Endothelial cell (in vitro differentiated cells): ENCODE data around the gene NLRC5. TPM values are rescaled to one million over a fixed set of nuclear protein-coding genes. Genes with fewer than 3 reads are reported as not detected.
A peak's percentile ranks its signal among the peaks of the same experiment; 100 is the strongest.
"Not testable (repeated sequence)": the region's sequence is repeated elsewhere in the genome, so short reads cannot be mapped to it uniquely, and the experiment has no call there.

Experiments used
- DNase-seq: peaks from one replicate; pipeline ENCODE4 v3.0.0; 2021; ENCODE audit warnings: low spot score
- H3K27ac Mint-ChIP-seq: one replicate; pipeline ENCODE4 v1.8.0; 2021; ENCODE audit warnings: mixed read lengths, inconsistent platforms; ENCODE audit not compliant: unreplicated experiment
- H3K27me3 Mint-ChIP-seq: one replicate; pipeline ENCODE4 v1.8.0; 2021; ENCODE audit warnings: mild to moderate bottlenecking, moderate library complexity, mixed read lengths, inconsistent platforms; ENCODE audit not compliant: unreplicated experiment
- H3K36me3 Mint-ChIP-seq: one replicate; pipeline ENCODE4 v1.8.0; 2021; ENCODE audit warnings: mild to moderate bottlenecking, low read depth, mixed read lengths, inconsistent platforms; ENCODE audit not compliant: unreplicated experiment
- H3K4me1 Mint-ChIP-seq: one replicate; pipeline ENCODE4 v1.8.0; 2021; ENCODE audit warnings: mild to moderate bottlenecking, mixed read lengths, inconsistent platforms; ENCODE audit not compliant: unreplicated experiment
- H3K4me3 Mint-ChIP-seq: one replicate; pipeline ENCODE4 v1.8.0; 2021; ENCODE audit warnings: mild to moderate bottlenecking, mixed read lengths, inconsistent platforms; ENCODE audit not compliant: unreplicated experiment
- H3K9me3 Mint-ChIP-seq: one replicate; pipeline ENCODE4 v1.8.0; 2021; ENCODE audit warnings: mixed read lengths, inconsistent platforms; ENCODE audit not compliant: unreplicated experiment
- total RNA-seq: library from RNA; stranded (reverse); fragmentation: NEBNext Ultra II Directional; extraction: Animal tissue kit (Norgen Biotek cat#: 25700); gene quantifications from one replicate; pipeline ENCODE4 v1.2.1, GENCODE V29; 2021; ENCODE audit not compliant: unreplicated experiment
- TF ChIP-seq, protein P1 (sequence below): fragments of 200-600 bp; sonication (generic); IDR thresholded peaks from one replicate; pipeline ENCODE4 v1.5.0; 2021; ENCODE audit warnings: antibody characterized with exemption; ENCODE audit not compliant: unreplicated experiment

The NLRC5 gene
- total RNA-seq, 1 donor from 2014 or later, result 2.4 TPM

DNA sequence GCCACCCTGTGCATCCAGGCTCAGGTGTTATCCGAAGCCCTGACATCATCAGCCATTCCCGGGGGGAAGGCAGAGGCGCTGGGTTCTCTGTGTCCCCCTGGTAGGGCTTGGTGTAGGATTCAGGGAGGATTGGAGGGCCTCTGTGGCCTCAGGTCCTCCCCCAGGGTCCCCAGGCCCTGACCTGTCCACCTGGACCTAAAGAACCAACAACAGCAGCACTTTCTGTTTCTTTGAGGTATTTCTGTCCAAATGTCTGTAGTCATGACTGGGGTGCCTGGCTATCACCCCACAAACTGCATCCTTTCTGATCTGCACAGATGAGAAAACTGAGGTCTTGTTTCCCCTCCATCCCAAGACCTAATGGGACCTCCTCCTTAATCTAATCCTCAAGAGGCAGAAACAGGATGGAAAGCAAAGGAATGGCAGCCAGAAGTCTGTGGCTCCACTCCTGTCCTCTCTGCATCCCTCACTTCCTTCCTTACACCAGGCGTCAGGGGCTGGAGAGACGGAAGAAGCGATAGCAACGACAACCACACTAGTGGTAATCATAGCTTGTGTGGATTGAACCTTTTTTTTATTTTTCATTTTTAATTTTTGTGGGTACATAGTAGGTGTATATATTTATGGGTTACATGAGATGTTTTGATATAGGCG is 11.8 kb downstream of the NLRC5 start:
- DNase-seq, result no peak
- Mint-ChIP-seq H3K27ac (no peak overlapping the region), H3K27me3 (peaks cover 2% of the 10 kb centered on the region), H3K4me1 (peaks cover 11% of the 10 kb centered on the region), H3K36me3 (no peaks in the 10 kb centered on the region), H3K4me3 (no peak overlapping the region), H3K9me3 (no peaks in the 10 kb centered on the region)
- TF ChIP-seq, protein P1, sequence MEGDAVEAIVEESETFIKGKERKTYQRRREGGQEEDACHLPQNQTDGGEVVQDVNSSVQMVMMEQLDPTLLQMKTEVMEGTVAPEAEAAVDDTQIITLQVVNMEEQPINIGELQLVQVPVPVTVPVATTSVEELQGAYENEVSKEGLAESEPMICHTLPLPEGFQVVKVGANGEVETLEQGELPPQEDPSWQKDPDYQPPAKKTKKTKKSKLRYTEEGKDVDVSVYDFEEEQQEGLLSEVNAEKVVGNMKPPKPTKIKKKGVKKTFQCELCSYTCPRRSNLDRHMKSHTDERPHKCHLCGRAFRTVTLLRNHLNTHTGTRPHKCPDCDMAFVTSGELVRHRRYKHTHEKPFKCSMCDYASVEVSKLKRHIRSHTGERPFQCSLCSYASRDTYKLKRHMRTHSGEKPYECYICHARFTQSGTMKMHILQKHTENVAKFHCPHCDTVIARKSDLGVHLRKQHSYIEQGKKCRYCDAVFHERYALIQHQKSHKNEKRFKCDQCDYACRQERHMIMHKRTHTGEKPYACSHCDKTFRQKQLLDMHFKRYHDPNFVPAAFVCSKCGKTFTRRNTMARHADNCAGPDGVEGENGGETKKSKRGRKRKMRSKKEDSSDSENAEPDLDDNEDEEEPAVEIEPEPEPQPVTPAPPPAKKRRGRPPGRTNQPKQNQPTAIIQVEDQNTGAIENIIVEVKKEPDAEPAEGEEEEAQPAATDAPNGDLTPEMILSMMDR, result no peak

DNA sequence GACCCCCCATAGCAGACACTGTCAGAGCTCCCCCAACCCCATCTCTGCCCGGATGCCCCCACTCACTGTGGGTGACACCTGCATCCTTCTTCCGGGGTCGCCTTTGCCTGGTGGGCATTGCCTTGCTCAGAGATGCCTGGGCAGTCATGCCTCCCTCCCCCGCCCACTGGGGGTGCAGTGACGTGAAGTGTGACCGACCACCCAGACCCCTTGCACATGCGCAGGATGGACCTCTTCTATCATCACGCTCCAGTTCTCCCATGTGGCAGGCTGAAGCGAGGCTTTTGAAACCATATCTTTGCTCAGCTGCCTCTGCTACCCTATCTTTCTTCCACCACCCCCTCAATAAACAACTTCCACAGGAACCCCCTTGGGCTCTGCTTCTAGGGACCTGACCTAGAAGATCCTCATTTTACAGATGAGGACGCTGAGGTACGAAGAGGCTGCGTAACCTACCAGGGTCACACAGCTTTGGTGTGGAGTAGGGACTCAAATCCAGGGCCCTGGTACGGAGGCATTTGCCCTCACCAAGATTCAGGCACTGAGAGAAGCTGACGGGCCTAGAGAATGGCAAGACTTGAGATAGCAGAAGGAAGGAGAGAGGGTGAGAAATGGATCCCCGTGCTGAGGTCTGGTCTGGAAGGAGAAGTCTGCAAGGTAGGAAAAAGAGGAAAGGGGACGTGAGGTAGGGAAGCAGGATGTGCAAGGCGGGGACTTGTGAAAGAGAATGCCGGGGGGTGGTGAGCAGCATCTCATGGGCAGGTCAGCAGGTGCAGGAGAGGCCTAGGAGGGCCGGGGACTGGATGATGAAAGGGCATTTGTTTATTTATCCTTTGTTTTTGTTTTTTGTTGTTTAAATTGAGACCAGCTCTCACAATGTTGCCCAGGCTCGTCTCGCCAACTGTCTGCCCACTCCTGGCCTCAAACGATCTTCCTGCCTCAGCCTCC is 14.4 kb downstream of the NLRC5 start:
- Mint-ChIP-seq H3K36me3 (no peaks in the 10 kb centered on the region), H3K27me3 (peaks cover 2% of the 10 kb centered on the region), H3K9me3 (no peaks in the 10 kb centered on the region), H3K4me1 (peaks cover 14% of the 10 kb centered on the region), H3K4me3 (no peak overlapping the region), H3K27ac (no peak overlapping the region)
- TF ChIP-seq, protein P1, result no peak
- no peak for DNase-seq

DNA sequence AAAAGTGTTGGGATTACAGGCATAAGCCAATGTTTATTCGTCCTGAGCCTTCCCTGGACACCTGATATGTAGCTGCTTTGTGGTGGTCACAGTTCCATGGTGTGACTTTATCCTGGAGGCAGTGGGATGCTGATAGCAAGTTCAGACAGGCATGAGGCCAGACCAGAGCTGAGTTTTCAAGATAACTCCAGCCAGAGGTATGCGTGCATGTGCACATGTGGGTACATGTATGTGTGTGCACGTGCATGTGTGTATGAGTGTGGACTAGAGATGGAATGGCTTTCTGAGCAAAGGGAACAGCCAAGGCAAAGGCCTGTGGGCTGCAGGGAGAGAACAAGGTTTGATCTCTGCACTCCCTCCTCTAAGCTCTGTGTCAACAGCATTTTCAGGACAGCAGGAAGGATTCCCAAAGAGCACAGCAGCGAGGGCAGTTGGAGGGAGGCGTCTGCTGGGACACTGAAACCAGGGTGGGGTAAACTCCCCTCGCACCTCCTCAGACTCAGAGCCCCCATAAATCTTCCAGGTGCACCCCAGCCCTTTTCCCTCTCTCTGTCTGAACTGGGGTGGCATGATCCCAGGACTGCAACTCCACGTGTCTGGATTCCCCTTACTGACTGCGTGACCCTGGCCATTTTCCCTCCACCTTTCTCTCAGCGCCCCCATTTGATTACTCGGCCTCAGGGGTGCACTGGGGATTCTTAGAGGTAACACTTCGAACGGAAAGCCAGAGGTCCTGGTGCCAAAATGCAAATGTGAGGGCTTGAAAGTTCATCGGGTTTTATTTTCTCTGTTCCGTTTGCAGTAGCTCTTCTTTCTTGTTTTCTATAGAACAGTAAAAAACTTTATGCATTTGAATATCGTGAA is 15.3 kb downstream of the NLRC5 start:
- TF ChIP-seq, protein P1, result no peak
- Mint-ChIP-seq H3K27me3 (peaks cover 2% of the 10 kb centered on the region), H3K4me3 (no peak overlapping the region), H3K4me1 (peaks cover 14% of the 10 kb centered on the region), H3K27ac (no peak overlapping the region), H3K36me3 (no peaks in the 10 kb centered on the region), H3K9me3 (no peaks in the 10 kb centered on the region)
- DNase-seq, result no peak

DNA sequence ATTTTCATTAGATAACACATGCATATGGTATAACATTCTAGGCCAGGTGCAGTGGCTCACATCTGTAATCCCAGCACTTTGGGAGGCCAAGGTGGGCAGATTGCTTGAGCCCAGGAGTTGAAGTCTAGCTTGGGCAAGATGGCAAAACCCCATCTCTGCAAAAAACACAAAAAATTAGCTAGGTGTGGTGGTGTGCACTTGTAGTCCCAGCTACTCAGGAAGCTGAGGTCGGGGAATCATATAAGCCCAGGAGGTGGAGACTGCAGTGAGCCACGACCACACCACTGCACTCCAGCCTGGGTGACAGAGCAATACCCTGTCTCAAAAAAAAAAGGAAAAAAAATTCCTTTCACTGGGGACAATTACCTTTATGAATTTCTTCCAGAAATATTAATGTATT is 16.2 kb downstream of the NLRC5 start:
- not testable (repeated sequence) for H3K9me3 Mint-ChIP-seq, H3K4me3 Mint-ChIP-seq, H3K27me3 Mint-ChIP-seq, H3K27ac Mint-ChIP-seq, DNase-seq, H3K36me3 Mint-ChIP-seq
- H3K4me1 Mint-ChIP-seq, result peaks cover 14% of the 10 kb centered on the region

DNA sequence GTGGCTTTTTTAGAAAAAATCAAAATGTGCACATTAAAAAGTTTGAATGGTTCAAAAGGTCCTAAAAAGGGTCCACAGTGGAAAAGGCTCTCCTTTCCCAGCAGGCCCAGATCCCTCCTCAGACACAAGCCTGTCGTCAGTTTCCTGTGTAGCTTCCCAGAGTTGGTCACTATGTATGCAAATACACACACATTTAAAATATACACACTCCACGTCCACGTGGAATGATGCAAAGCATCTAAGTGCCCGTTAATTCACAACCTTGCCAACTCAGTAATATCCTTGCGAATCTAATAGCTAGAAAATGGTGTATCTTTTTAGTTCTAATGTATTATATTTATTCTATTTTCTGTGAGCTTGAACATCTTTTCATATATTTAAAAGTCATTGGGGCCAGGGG is 17.7 kb downstream of the NLRC5 start:
- H3K4me3 Mint-ChIP-seq, result no peak overlapping the region
- H3K36me3 Mint-ChIP-seq, result no peaks in the 10 kb centered on the region
- no peak for DNase-seq
- H3K9me3 Mint-ChIP-seq, result no peaks in the 10 kb centered on the region
- no peaks in the 10 kb centered on the region for H3K27me3 Mint-ChIP-seq
- H3K27ac Mint-ChIP-seq, result peak overlapping the region; percentile 36
- H3K4me1 Mint-ChIP-seq, result peaks cover 10% of the 10 kb centered on the region
- TF ChIP-seq, protein P1, result no peak
